Astrocyte (in vitro differentiated cells and primary cell): ENCODE results near the gene SUCNR1. TPM values are rescaled to one million over a fixed set of nuclear protein-coding genes. Genes with fewer than 3 reads are reported as not detected.

Source experiments
- DNase-seq: peaks from one replicate; pipeline ENCODE4 v3.0.0-alpha.2; 2010; ENCODE audit warnings: low read depth
- FAIRE-seq: peaks from 2 replicates; lab custom pipeline; 2011; peaks lifted over from hg19 to GRCh38; lab: Jason Lieb, UNC
- H2AFZ ChIP-seq: 2 replicates; pipeline ENCODE4 v1.6.0; 2012; ENCODE audit warnings: low read depth, low read length, inconsistent platforms
- H3K27ac ChIP-seq: 2 replicates; pipeline ENCODE4 v1.5.1; 2011; ENCODE audit warnings: low read depth, low read length, inconsistent platforms
- H3K27me3 ChIP-seq: 2 replicates; pipeline ENCODE4 v1.6.0; 2011; ENCODE audit warnings: low read length, inconsistent platforms; ENCODE audit not compliant: insufficient read depth
- H3K36me3 ChIP-seq: 2 replicates; pipeline ENCODE4 v1.5.1; 2011; ENCODE audit warnings: low read length, inconsistent platforms; ENCODE audit not compliant: insufficient read depth
- H3K4me1 ChIP-seq: 2 replicates; pipeline ENCODE4 v1.5.1; 2011; ENCODE audit warnings: low read length, inconsistent platforms; ENCODE audit not compliant: insufficient read depth
- H3K4me2 ChIP-seq: 2 replicates; pipeline ENCODE4 v1.6.0; 2012; ENCODE audit warnings: low read length, inconsistent platforms
- H3K4me3 ChIP-seq: 2 replicates; pipeline ENCODE4 v1.5.1; 2011; ENCODE audit warnings: low read depth, mild to moderate bottlenecking, low read length, inconsistent platforms; ENCODE audit not compliant: insufficient read depth
- H3K79me2 ChIP-seq: 2 replicates; pipeline ENCODE4 v1.6.0; 2012; ENCODE audit warnings: mild to moderate bottlenecking, low read length, inconsistent platforms; ENCODE audit not compliant: insufficient read depth
- H3K9ac ChIP-seq: 2 replicates; pipeline ENCODE4 v1.6.0; 2012; ENCODE audit warnings: mild to moderate bottlenecking, low read length, inconsistent platforms
- H3K9me3 ChIP-seq: 2 replicates; pipeline ENCODE4 v1.5.1; 2012; ENCODE audit warnings: low read depth, mild to moderate bottlenecking, low read length, inconsistent platforms; ENCODE audit not compliant: insufficient read depth
- H4K20me1 ChIP-seq: 2 replicates; pipeline ENCODE4 v1.6.0; 2012; ENCODE audit warnings: low read length, inconsistent platforms; ENCODE audit not compliant: insufficient read depth
- H3K27ac Mint-ChIP-seq: one replicate; pipeline ENCODE4 v1.8.0; 2021; ENCODE audit warnings: mild to moderate bottlenecking, mixed read lengths; ENCODE audit not compliant: unreplicated experiment
- H3K27me3 Mint-ChIP-seq: one replicate; pipeline ENCODE4 v1.8.0; 2021; ENCODE audit warnings: low read depth, mixed read lengths; ENCODE audit not compliant: unreplicated experiment
- H3K36me3 Mint-ChIP-seq: one replicate; pipeline ENCODE4 v1.8.0; 2021; ENCODE audit warnings: low read depth, mixed read lengths; ENCODE audit not compliant: unreplicated experiment
- H3K4me1 Mint-ChIP-seq: one replicate; pipeline ENCODE4 v1.8.0; 2021; ENCODE audit warnings: low read depth, mixed read lengths; ENCODE audit not compliant: unreplicated experiment
- H3K4me3 Mint-ChIP-seq: one replicate; pipeline ENCODE4 v1.8.0; 2021; ENCODE audit warnings: mild to moderate bottlenecking, moderate library complexity, mixed read lengths; ENCODE audit not compliant: unreplicated experiment
- H3K9me3 Mint-ChIP-seq: one replicate; pipeline ENCODE4 v1.8.0; 2021; ENCODE audit warnings: mild to moderate bottlenecking, mixed read lengths; ENCODE audit not compliant: unreplicated experiment
- EZH2 ChIP-seq: IDR thresholded peaks from 2 replicates; pipeline ENCODE4 v1.6.1; 2012; ENCODE audit warnings: mild to moderate bottlenecking, low read length, inconsistent platforms; ENCODE audit not compliant: insufficient read depth
- total RNA-seq: library from RNA; stranded (reverse); gene quantifications from 2 replicates; pipeline ENCODE4 v1.2.1, GENCODE V29; 2021
- TF ChIP-seq, protein P1 (sequence below): IDR thresholded peaks from 2 replicates; pipeline ENCODE4 v1.5.1; 2011; ENCODE audit warnings: low read depth, mild to moderate bottlenecking, inconsistent platforms, low read length, moderate library complexity; ENCODE audit not compliant: insufficient read depth

The SUCNR1 gene
- total RNA-seq, 1 donor from 2014 or later = not detected

DNA sequence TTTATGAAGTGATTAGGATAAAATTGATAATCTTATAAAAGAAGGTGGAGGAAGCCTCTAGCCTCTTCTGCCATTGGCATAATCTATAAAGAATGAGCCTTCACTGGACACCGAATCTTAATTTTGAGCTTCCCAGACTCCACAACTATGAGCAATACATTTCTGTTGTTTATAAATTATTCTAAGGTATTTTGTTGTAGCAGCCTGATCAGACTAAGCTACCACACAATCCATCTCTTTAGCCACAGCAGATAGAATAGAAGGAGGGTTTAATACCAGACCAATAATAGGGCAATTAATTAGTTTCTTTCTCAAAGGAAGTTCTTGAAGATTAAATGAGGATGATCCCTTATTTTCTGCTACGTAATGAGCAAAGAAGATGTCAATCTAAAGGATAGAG lies 33.3 kb downstream of the SUCNR1 start:
- TF ChIP-seq EZH2 = no peak
- no peak overlapping the region for H2AFZ ChIP-seq
- Mint-ChIP-seq H3K36me3 (no peaks in the 10 kb centered on the region), H3K4me3 (no peak overlapping the region), H3K4me1 (peaks cover 30% of the 10 kb centered on the region), H3K9me3 (no peaks in the 10 kb centered on the region), H3K27me3 (peaks cover 2% of the 10 kb centered on the region), H3K27ac (no peak overlapping the region)
- H3K9me3 ChIP-seq = no peaks in the 10 kb centered on the region
- no peaks in the 10 kb centered on the region for H3K27me3 ChIP-seq
- no peak for FAIRE-seq
- H3K4me2 ChIP-seq = no peak overlapping the region
- DNase-seq = peak; percentile 59
- H3K36me3 ChIP-seq = no peaks in the 10 kb centered on the region
- no peaks in the 10 kb centered on the region for H4K20me1 ChIP-seq
- no peak overlapping the region for H3K4me3 ChIP-seq
- H3K9ac ChIP-seq = no peak overlapping the region
- no peak overlapping the region for H3K27ac ChIP-seq
- H3K79me2 ChIP-seq = no peaks in the 10 kb centered on the region
- H3K4me1 ChIP-seq = peaks cover 33% of the 10 kb centered on the region

DNA sequence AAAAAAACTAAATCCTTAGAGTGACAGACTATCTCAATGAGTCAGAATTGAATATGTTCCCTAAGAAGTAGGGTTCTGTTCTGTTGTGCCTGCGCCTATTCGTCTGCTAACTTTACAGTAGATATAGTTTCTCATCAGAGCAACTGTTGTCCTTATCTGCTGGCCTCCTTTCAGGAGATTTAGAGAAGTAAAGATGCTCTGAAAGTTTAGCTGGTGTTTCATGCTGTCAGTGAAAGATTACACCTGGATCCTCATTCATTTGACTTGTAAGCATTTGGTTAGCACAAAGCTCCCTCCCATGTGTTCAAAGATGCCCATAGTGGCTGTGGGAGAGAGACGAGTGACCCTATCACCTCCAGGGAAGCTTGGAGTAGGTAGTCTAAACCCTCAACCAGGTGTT lies 35.0 kb downstream of the SUCNR1 start:
- Histone ChIP-seq H3K27me3 (no peaks in the 10 kb centered on the region), H3K79me2 (no peaks in the 10 kb centered on the region), H3K4me2 (no peak overlapping the region), H3K27ac (no peak overlapping the region), H3K36me3 (no peaks in the 10 kb centered on the region), H3K4me1 (peaks cover 21% of the 10 kb centered on the region), H3K9ac (no peak overlapping the region), H4K20me1 (no peaks in the 10 kb centered on the region), H3K9me3 (no peaks in the 10 kb centered on the region), H3K4me3 (no peak overlapping the region), H2AFZ (no peak overlapping the region)
- FAIRE-seq = no peak
- H3K27me3 Mint-ChIP-seq = peaks cover 2% of the 10 kb centered on the region
- H3K36me3 Mint-ChIP-seq = no peaks in the 10 kb centered on the region
- DNase-seq = no peak
- TF ChIP-seq, protein P1, sequence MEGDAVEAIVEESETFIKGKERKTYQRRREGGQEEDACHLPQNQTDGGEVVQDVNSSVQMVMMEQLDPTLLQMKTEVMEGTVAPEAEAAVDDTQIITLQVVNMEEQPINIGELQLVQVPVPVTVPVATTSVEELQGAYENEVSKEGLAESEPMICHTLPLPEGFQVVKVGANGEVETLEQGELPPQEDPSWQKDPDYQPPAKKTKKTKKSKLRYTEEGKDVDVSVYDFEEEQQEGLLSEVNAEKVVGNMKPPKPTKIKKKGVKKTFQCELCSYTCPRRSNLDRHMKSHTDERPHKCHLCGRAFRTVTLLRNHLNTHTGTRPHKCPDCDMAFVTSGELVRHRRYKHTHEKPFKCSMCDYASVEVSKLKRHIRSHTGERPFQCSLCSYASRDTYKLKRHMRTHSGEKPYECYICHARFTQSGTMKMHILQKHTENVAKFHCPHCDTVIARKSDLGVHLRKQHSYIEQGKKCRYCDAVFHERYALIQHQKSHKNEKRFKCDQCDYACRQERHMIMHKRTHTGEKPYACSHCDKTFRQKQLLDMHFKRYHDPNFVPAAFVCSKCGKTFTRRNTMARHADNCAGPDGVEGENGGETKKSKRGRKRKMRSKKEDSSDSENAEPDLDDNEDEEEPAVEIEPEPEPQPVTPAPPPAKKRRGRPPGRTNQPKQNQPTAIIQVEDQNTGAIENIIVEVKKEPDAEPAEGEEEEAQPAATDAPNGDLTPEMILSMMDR = no peak
- TF ChIP-seq EZH2 = no peak
- H3K4me3 Mint-ChIP-seq = no peak overlapping the region
- H3K9me3 Mint-ChIP-seq = no peaks in the 10 kb centered on the region
- peaks cover 19% of the 10 kb centered on the region for H3K4me1 Mint-ChIP-seq
- no peak overlapping the region for H3K27ac Mint-ChIP-seq

DNA sequence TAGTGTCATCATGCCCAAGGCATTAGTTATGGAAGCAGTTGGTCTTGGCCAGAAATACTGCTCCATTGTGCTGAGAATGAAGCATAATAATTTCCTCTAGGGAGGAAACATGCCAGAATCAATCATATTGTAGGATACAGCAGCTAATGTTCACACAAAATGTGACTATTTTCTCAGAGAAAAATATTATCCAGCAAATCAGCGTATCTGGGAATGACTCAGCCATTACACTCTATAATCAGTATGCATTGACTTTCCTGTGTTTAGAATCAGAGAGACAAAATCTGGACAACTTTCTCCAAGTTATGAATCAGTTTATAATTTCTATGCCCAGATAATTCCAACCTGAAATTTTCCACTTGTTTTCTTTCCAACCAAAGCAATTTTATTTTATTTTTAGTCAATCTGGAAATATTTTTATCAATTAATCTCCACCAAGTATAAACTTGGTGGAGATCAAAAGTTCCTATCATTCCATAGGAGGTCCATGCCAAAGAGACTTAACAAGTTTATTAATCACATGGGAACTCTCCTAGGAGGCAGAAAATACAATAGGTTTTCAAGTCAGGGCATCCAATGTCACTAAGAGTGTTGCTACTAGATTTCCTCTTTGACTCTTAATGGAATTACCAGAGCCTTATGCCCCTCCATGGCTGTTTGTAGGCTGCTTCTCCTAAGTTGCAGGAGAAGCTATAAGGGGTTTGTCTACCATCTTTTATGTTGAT lies 36.4 kb downstream of the SUCNR1 start:
- peak overlapping the region; percentile 7 for H3K4me2 ChIP-seq
- no peak overlapping the region for H3K4me3 ChIP-seq
- H3K27me3 ChIP-seq = no peaks in the 10 kb centered on the region
- peaks cover 10% of the 10 kb centered on the region for H3K4me1 Mint-ChIP-seq
- no peak overlapping the region for H3K27ac Mint-ChIP-seq
- H3K9me3 Mint-ChIP-seq = peaks cover under 1% of the 10 kb centered on the region
- no peaks in the 10 kb centered on the region for H3K79me2 ChIP-seq
- peak overlapping the region; percentile 54 for H3K27ac ChIP-seq
- H3K27me3 Mint-ChIP-seq = peaks cover 2% of the 10 kb centered on the region
- no peak overlapping the region for H2AFZ ChIP-seq
- no peak overlapping the region for H3K4me3 Mint-ChIP-seq
- no peaks in the 10 kb centered on the region for H3K9me3 ChIP-seq
- H3K36me3 Mint-ChIP-seq = no peaks in the 10 kb centered on the region
- no peak overlapping the region for H3K9ac ChIP-seq
- peak; percentile 87 for DNase-seq
- FAIRE-seq = peak; percentile 79
- no peaks in the 10 kb centered on the region for H4K20me1 ChIP-seq
- TF ChIP-seq EZH2 = no peak
- TF ChIP-seq, protein P1 = no peak
- peaks cover 14% of the 10 kb centered on the region for H3K4me1 ChIP-seq
- no peaks in the 10 kb centered on the region for H3K36me3 ChIP-seq
